IPS DF 19.7 (cell line): Measurements from ENCODE around the gene MXD3.
"Not testable (repeated sequence)": the region's sequence is repeated elsewhere in the genome, so short reads cannot be mapped to it uniquely, and the experiment has no call there.

Experiments
- DNase-seq: peaks from one replicate; pipeline ENCODE4 v3.0.0-alpha.2; 2013; ENCODE audit warnings: low read depth, low spot score

The MXD3 gene

DNA sequence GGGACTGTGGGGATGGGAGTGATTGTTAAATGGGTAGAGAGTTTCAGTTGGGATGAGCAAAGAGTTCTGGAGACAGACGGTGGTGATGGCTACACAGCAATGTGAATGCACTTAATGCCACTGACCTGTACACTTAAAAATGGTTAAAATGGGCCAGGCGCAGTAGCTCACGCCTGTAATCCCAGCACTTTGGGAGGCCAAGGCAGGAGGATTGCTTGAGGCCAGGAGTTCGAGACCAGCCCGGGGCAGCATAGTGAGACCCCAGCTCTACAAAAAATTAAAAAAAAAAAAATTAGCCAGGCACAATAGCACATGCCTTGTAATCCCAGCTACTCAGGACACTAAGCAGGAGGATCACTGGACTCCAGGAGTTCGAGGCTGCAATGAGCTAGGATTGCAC, 32.1 kb upstream of the MXD3 start:
- DNase-seq, result no peak

DNA sequence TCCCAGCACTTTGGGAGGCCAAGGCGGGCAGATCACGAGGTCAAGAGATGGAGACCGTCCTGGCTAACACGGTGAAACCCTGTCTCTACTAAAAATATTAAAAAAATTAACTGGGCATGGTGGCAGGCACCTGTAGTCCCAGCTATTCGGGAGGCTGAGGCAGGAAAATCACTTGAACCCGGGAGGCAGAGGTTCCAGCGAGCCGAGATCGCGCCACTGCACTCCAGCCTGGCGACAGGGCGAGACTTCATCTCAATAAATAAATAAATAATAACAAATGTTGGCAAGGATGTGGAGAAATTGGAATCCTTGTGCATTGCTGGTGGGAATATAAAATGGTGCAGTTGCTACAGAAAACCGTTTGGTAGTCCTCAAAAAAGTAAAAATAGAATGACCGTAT, 31.3 kb upstream of the MXD3 start:
- not testable (repeated sequence) for DNase-seq

DNA sequence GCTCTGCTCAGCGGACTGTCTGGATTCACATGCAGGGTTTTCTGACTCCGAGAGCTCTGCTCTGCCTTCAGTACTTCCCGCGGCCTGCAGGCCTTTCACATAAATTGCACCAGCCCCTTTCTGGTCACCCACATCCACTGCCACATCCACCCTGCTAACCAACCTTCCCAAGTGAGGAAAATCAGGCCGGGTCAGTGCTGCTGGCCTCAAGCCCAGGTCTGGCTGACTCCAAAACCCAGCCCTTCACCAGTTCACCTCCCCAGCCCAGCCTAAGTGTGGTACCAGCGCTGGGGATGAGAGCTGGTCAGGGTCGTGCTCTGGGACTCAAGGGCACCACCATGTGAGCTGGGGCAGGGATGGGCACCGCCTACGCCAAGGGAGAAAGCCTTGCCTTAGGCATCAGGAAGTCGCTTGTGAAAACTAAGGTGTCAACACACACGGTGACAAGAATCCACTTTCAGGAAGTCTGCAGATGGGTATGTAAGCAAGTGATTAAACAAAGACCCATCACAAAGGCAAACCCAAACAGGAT, 27.5 kb upstream of the MXD3 start:
- no peak for DNase-seq

DNA sequence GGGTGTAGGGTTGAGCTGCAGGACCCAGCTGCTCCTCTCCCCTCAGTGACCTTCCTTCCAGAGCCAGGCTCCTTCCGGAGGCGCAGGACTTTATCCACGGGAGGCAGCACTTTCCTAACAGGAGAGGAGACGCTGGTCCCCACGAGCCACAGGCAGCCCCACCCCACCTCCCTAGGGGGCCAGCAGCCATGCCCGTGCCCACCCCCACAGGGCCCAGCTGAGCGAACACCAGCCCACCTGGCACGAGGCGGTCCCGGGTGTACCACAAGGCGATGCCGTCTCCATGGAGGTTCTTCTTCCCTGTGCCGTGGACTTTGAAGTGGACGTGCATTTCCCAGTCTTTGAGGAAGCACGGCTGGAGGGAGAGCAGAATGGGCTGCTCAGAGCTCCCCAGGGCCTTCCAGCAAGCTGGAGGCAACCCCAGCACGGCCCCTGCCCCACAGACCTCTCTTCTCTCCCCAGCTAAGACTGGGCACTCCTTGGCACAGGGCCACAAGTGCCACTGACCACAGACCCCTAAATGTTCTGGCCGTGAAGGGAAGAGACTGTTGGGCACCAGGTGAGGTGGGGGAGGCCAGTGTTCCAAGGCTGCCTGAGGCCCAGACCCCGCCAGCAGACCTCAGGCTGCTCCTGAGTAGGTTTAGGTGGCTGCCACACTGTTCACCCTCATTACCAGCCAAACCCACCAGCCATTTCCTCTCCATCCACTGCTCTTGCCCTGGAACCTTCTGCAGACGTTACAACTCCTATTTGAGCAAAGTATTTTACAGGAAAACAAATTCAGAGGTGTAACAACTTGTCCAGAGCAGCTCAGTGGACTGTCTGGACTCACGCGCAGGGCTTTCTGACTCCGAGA, 26.8 kb upstream of the MXD3 start:
- DNase-seq, result no peak

DNA sequence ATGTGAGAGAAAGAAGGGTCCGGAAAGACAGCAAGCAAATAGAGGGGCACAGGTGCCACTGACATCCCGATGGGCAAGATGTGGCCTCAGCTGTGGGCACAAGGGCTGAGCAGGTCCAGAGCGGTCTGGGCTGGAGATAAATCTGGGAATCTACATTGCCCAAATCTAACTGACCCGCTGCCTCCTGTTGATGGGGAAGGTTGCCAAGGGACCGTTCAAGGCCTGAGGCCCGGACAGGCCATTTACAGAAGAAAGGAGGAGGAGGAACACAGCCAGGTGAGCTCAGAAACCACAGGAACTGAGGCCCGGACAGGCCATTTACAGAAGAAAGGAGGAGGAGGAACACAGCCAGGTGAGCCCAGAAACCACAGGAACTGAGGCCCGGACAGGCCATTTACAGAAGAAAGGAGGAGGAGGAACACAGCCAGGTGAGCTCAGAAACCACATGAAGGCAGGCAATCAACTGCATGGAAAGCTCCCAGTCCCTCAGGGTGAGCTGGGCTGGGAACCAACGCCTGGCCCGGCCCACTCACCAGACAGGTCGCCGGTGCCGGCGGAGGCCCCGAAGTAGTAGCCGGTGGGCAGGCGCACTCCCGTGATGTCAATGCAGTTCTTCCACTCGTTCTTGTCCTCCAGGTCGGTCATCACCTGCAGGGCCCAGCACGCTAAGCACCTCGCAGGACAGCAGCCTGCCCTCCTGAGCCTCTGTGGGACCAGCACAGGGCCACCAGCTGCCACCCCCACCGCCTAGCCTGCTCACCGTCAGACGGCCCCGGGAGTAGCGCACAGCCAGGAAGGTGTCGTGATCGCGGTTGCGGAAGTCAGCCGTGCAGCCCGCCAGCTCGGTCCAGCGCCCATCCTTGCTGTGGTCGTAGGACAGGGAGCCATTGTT, 25.2 kb upstream of the MXD3 start:
- DNase-seq, result no peak

DNA sequence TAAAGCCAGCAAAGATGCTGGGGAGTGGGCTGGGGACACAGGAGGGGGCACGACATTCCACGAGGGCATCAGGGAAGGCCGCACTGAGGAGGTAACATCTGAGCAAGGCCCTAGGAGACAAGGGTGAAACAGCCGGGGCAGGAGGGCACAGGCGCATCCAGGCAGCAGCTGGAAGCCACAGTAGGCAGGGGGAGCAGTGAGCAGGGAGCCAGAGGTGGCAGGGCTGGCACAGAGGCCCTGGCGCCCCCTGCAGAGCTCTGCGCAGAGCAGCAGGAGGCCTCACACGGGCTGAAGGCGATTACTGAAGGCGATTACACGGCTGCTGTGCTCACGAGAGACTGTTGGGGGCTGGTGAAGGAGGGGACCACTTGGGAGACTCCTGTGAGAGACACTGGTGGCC, 24.4 kb upstream of the MXD3 start:
- no peak for DNase-seq

DNA sequence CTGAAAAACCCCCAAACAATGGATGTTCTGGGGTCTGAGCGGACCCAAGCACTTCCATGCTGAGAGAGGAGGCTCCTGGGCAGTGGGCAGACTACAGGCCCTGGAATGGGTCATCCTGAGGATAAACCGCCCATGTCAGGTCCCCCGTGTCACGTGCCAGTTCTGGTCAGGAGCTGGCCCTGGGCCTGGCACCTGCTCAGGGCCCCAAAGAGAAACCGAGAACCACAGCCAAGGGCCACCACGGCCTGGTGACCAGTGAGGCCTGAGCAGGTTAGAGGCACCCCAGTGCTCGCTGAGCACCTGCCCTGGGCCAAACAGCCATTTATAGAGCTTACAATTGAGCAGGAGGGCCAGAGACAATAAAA, 24.0 kb upstream of the MXD3 start:
- no peak for DNase-seq

DNA sequence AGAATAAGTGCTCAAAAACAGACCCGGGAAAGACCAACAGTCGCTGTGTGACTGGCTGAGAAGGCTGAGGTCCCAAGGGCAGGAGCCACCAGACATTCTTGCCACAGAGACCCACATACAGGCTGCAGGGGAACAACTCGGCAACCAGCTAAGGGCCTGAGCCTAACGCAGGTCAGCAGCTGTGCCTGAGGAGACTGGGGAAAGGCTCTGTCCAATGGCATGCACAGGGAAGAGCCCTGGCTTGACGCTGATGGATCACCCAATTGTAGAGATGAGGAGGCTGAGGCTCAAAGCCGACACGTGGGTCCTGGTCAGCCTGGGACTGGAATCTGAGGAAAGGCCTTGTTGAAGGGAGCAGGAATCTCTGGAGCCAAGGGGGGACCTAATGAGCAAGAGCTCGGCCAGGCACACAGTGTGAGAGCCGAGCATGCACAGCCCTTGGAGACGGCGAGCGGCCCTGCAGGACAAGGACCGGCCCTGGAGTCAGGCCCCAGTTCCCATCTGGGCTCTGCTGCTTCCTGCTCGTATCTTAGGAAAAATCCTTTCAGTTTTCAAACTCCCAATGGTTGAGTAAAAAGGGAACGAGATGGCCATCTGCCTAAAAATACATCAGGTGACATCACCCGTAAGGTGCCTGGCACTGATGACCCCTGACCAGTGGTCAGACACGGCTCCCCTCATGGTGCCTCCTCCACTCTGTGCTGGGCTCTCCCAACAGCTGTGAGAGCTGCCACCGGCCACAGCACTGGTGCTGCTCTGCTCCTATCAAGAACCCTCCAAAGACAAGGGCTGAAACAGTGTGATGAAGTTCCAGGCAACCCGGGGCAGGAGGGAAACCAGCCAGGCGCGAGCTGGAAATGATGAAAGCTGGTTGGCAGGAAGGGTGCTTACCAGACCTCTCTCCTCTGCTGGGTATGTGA, 23.3 kb upstream of the MXD3 start:
- DNase-seq, result no peak

DNA sequence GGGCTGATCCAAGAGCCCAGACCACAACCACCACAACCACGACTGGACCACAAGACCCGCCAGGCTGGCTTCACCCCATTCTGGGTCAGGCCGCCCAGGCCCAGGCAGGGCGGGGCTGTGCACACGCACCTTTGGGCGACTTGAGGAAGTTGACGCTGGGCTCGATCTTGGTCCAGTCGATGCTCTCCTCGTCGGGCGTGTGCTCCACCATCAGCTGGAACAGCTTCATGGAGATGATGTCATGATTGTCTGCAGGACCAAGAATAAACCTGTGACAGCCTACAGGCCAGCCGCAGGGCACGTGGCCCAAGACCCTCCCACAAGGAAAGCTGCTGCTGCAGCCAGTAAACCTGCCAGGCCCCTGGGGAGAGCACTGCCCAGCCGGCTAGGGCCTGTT, 22.5 kb upstream of the MXD3 start:
- DNase-seq, result no peak

DNA sequence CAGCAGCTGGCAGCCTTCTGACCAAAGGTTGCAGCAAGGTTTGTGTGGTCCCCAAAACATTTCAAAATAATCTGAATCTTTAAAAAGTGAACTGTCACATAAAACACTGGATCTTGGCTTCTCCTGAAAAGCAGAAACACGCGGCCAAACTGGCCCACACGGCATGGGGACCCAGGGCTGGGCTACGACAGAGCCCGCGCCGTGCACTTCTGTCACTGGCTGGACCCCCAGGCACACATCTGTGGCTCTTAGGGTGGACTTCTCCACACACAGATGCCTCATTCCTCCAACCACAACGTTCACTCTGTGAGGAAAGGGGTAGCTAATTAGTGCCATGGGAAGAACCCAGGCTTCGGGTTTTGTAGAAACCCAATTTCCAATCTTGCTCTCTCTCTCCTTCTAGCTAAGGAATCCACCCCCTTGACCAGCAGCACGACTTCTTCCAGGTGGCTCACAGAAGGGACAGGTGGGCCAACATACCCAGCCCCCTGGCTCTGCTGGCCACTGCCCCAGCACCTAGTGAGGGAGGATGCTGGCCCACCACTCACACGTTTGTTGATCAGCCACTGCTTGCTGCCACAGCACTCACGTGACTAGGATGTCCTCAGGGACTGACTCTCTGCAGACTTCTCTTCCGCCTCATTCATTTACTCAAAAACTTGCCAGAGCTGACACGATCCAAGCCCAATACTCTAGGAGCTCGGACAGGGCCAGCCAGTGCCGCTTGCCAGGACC, 21.9 kb upstream of the MXD3 start:
- DNase-seq, result no peak

DNA sequence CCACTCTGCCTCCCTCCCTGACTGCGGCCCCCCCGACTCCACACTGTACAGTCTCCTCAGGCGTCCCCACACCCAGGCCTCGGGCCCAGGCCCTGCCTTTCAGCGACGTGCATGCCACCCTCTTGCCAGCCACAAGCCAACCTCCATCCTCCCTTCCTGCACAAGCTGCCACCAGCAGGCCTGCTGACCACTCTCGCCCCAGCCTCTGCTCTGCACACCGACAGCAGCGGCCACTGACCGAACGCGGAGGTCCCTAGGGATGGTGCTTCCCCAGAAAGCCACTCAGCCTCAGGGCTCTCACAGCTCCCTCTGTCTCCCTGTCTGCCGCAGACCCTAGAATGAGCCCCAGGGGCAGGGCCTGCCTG, 21.2 kb upstream of the MXD3 start:
- DNase-seq, result no peak

DNA sequence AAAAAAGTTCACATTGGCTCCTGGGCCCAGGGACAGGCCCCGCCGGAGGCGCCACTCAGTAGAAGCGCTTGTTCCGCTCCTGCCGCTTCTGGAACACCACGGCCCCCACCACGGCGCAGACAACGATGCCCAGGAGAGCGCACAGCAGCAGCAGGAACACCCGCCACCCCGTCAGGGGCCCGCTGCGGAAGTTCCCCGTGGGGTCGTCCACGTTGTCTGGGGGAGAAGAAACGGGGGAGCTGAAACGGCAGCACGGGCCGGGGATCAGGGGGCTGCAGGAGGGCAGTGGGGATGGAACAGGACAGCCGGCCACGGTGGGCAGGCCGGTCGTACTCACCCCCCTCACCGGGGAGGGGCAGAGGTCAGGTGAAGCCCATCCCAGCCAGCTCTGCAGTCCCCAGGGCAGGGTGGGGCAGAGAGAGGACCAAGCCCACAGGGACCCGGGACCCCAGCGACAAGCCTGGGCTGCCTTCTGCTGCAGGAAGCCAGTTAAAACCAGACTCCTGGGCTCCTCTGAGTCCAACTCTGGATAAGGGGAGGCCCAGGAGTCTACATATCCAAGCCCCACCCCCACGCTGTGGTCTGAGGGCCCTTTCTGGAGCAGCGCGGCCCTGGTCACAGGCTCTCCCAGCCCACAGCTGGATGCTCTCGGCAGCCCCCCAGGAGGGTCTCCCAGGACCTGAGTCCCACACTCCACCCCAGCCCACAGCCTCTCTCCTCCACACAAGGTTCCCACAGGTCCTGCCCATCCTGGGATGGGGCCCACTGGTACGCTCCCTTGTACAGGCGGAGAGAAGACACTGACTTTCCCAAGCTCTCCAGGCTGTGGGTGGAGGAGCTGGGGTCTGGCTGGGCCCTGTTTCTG, 20.6 kb upstream of the MXD3 start:
- DNase-seq, result no peak

DNA sequence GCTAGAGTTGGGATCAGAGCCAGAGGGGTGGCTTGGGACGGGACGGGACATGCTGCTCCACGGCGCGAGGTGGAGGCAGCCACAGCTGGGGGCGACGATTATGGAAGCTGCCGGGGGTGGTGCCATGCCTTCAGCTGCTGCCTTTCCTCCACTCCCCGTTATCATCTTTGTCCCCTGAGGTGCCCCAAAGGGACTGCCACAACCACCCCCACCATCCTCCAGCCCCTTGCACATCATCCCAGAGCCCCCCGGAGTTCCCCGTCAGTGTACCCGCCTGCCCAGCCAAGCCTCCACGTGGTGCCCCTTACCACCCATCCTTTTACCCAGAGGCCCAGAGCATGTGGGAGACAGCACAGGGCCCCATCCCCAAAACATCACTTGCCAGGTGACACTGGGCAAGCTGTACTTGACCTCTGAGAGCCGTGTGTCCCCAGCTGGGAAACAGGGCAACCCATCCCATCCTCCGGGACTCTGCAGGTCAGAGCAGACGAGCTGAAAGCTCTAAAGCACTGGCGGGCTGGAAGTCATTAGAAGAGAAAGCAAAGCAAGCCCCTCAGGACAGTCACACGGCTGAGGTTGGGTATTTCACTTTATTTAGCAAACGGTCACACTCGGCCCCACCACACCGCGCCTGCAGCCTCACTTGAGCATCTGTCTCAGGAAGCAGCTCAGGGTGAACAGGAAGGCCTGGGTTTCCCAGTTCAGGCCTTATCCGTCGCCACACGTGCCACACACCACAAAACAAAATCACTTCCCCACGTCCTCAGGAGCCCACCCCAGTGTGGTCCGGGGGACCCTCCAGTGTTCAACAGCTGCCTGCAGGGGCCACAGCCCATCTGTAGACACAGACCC, 19.5 kb upstream of the MXD3 start:
- no peak for DNase-seq

DNA sequence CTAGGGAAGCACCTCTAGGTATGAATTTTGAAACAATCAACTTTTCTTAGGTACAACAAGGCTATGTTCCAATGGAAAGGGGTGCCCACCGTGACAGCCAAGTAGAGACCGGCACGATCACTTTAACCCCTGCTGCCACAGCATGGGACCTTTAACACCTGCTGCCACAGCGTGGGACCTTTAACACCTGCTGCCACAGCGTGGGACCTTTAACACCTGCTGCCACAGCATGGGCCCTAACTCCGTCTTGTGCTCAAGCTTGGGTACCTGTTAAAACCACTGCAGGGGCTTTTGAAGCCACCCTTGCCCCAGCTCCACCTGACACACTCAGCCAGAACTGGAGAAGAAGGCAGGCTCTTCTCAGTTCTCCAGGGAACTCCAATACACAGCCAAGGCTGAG, 18.2 kb upstream of the MXD3 start:
- DNase-seq, result no peak

DNA sequence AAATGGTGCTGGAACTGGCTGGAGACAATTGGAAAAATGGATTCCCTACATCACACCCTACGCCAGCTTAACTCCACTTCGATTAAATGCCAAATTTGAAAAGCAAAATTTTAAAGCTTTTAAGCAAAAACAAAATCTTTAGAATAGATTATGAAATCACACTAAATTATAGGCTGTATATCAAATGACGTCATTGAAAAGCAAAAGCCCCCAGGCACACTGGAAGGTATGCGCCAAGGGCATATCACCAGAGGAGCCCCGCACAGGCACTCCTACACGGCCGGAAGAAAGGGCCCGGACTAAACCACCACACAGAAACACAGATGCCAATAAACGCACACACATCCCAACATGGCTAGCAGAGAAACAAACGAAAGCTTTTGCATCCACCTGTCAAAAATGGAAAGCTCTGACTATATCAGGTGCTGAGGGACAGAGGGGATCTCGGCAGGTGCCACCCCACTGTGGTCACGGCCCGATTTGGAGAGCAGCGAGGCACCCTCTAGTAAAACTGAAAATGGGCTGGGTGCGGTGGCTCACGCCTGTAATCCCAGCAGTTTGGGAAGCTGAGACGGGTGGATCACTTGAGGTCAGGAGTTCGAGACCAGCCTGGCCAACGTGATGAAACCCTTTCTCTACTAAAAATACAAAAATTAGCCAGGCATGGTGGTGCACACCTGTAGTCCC, 17.0 kb upstream of the MXD3 start:
- DNase-seq, result no peak

DNA sequence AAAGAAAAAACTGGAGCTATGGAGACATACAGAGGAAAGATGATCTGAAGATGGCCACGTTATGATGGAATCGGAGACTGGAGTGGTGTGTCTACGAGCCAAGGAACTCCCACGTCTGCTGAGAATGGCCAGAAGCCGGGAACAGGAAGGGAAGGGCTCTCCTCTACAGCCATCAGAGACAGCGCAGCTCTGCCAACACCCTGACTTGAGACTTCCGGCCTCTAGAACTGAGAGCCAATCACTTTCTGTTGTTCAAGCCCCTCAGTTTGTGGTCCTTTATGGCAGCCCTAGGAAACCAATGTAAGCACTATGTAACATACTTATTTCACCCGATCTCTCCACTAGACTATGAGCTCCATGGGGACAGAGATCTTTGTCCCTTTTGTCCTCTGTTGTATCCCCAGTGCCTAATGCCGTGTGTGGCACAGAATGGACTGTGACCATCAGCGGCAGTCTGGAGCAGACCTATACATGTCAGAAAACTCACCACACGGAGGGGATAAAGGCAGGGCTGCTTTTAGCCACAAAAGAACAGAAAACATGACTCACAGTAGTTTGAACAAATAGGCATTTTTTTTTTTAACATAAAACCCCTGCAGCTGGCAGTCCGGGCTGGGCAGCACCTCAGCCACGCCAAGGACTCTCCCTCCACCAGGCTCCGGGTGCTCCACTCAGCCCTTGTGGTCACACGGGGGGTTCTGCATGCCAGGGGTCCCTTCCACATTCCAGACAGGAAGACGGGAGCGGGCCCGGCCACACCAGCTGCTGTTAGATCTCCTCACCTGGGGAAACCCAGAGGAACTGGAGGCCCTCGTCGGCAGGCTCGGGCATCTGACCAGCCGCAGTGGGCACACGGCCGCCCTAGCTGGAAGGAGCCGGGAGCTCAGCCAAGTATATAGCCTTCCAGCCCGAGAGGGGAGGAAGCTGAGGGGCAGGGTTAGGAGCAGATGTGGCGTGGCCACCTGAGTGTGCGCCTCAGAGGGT, 16.1 kb upstream of the MXD3 start:
- DNase-seq, result no peak

DNA sequence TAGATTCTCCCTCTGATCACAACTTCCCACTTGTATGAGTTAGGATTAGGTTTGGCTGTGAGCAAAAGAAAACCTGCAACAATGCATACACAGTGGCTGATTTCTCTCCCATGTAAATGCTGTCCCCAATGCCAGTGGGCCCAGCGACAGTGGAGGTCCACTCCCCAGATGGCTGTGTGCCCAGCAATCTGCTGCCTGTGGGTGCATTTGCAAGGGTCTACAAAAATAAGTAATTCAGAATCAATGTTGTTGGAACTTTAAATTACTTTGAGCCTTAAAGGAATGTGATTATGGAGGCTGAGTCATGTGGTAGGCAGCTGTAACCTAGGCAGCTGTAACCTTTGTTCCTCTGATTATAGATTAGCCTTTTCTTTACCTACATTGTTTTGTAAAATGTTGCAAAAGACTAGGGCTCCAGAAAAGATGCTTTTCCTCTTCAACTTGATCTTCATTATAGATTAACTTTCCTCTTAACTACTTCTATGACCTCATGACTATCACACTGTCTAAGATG, 14.2 kb upstream of the MXD3 start:
- no peak for DNase-seq
